Measurements from ENCODE around the gene TSPOAP1. TPM values are rescaled to one million over a fixed set of nuclear protein-coding genes. Genes with fewer than 3 reads are reported as not detected.
A peak's percentile ranks its signal among the peaks of the same experiment; 100 is the strongest.

TSPOAP1 gene
- total and polyA plus RNA-seq, 2 of the 4 experiments (the other 2 are of a cell fraction), result 0.90 to 1.6 TPM

GRCh38 chr17:58325289-58325726 is 3.3 kb downstream of the TSPOAP1 start:
- DNase-seq (no peak), ATAC-seq (ENCODE audit: low read depth) (no peak)
- dilution Hi-C loops (cut with HindIII; ENCODE audit: low sequenced_read_pairs, unreplicated experiment) (no loop called here), intact Hi-C loops (cut with micrococcal nuclease) (loop anchor here (2.0 kb wide), 1 partner anchor 27 kb away; the partner anchor contains the start of gene SUPT4H1), in situ Hi-C loops (cut with MboI; ENCODE audit: low sequenced_read_pairs) (loop anchor here (25.0 kb wide), 1 partner anchor 463 kb away; the partner anchor contains the start of gene MRPS23)
- no peak overlapping the region for H3K27ac ChIP-seq (ENCODE audit: insufficient read depth, low read length)
- H4K20me1 ChIP-seq (ENCODE audit: insufficient read depth, low read length), result no peaks in the 10 kb centered on the region
- ChIA-PET CTCF (interaction anchor here (0.6 kb wide), 1 partner anchor 894 kb away, joined by 4 read pairs; no protein-coding TSS in a partner anchor), POLR2A (ENCODE audit: unreplicated experiment) (no interaction called here)
- no peak overlapping the region for H3K56ac ChIP-seq (ENCODE audit: extremely low read depth, insufficient read depth, low read length)
- TF ChIP-seq CHD1 (IDR thresholded peaks at IDR 0.05; ENCODE audit: low read depth, low read length), result no peak
- no peak for TF ChIP-seq MAZ (IDR thresholded peaks at IDR 0.05; ENCODE audit: borderline replicate concordance, low read depth, low read length)
- no peak for TF ChIP-seq MAFK (IDR thresholded peaks at IDR 0.05; ENCODE audit: low read depth, low read length)
- TF ChIP-seq SMC3 (IDR thresholded peaks at IDR 0.05; ENCODE audit: low read depth, low read length), result no peak
- no peak for TF ChIP-seq CEBPB (IDR thresholded peaks at IDR 0.05; ENCODE audit: low read depth, low read length)
- TF ChIP-seq RFX5 (IDR thresholded peaks at IDR 0.05; ENCODE audit: low read depth, low read length), result no peak
- no peak for TF ChIP-seq NFE2L2 (IDR thresholded peaks at IDR 0.05; ENCODE audit: low read depth, low read length)
- no peak for TF ChIP-seq ELK1 (IDR thresholded peaks at IDR 0.05; ENCODE audit: borderline replicate concordance, low read depth, low read length)
- TF ChIP-seq CTCF (conservative IDR thresholded peaks at IDR 0.05; ENCODE audit: low read depth, low read length), result no peak
- no peak for TF ChIP-seq FOS (IDR thresholded peaks at IDR 0.05; ENCODE audit: low read depth, low read length)
- peak overlapping the region in 1 of 2 experiments; percentile 86; a peak in 1 of 4 replicates for H4K8ac ChIP-seq (ENCODE audit: low read depth in 2 of 2, low read length in 2 of 2)
- H2BK5ac ChIP-seq (ENCODE audit: low read depth, low read length, poor library complexity, severe bottlenecking), result no peak overlapping the region
- peak overlapping the region; percentile 31 for H2AK9ac ChIP-seq (replicated peaks; ENCODE audit: low read depth, low read length, poor library complexity)
- WGBS, 2 experiments (ENCODE audit: extremely low coverage in 2 of 2, insufficient read length in 1 of 2), result 80% methylated on average over 1 of the region's 11 CpGs; no CpG with 5 or more reads in 1 of the 2 experiments
- 0 out of 2 replicates have a peak, but pooled peaks cover 2% of the 10 kb centered on the region for H3K9me1 ChIP-seq (ENCODE audit: insufficient read depth, low read length)
- no peak overlapping the region for H3K14ac ChIP-seq (replicated peaks; ENCODE audit: low read depth, low read length)
- peaks cover 5% of the 10 kb centered on the region; the same call in 1 of the 2 replicates for H3K27me3 ChIP-seq (ENCODE audit: control insufficient read depth, insufficient read depth, low read length)
- H2BK15ac ChIP-seq (ENCODE audit: low read depth, low read length), result no peak overlapping the region
- H2BK120ac ChIP-seq (ENCODE audit: low read depth, low read length), result no peak overlapping the region
- no peaks in the 10 kb centered on the region for H3K79me1 ChIP-seq (ENCODE audit: low read depth in 1 of 2, low read length in 2 of 2)
- H3K23ac ChIP-seq (ENCODE audit: low read depth, low read length), result no peak overlapping the region
- H2AFZ ChIP-seq (replicated peaks; ENCODE audit: low read length, poor library complexity), result peak overlapping the region; percentile 91
- BruUV-seq (replicated peaks), result no TSS peak
- peak overlapping the region; percentile 87; the same call in 1 of the 2 replicates for H4K5ac ChIP-seq (ENCODE audit: low read depth, low read length)
- no peak overlapping the region; the same call in 1 of the 2 replicates for H3K4me2 ChIP-seq (ENCODE audit: low read depth, low read length)
- no peak overlapping the region for H3K18ac ChIP-seq (ENCODE audit: low read depth, low read length)
- no peak overlapping the region for H3K9ac ChIP-seq (ENCODE audit: low read depth, low read length)
- H3K4ac ChIP-seq (ENCODE audit: low read depth, low read length), result no peak overlapping the region
- H3K9me3 ChIP-seq (ENCODE audit: control insufficient read depth, insufficient read depth, low read length), result no peaks in the 10 kb centered on the region
- H3K4me3 ChIP-seq (ENCODE audit: insufficient read depth, low read depth, low read length), result no peak overlapping the region; the same call in 1 of the 2 replicates
- H3K36me3 ChIP-seq (ENCODE audit: control insufficient read depth, insufficient read depth, low read length), result peaks cover 3% of the 10 kb centered on the region; the same call in 1 of the 2 replicates
- no peak overlapping the region for H2BK20ac ChIP-seq (ENCODE audit: low read depth, low read length)
- H3K4me1 ChIP-seq (ENCODE audit: control insufficient read depth, insufficient read depth, low read length), result peaks cover 8% of the 10 kb centered on the region
- H2AK5ac ChIP-seq (ENCODE audit: low read depth, low read length), result no peak overlapping the region
- no peak overlapping the region for H4K91ac ChIP-seq (ENCODE audit: insufficient read depth, low read depth, low read length)

Data from IMR-90 (cell line).